BLaER1 treated with 17β-estradiol and CSF1 and Interleukin-3, amounts not matched to agents 10 nM and 100 nM (cell line): ENCODE results near the gene ITPR1.

Experiments used
- H3K27ac ChIP-seq, 11 experiments: shearing (Covaris generic); formaldehyde crosslinking; 2 replicates each; pipeline ENCODE4 v1.8.1; 2022
- H3K27me3 ChIP-seq, 11 experiments: shearing (Covaris generic); formaldehyde crosslinking; 2 replicates each; pipeline ENCODE4 v1.8.1; 2022
- H3K36me3 ChIP-seq, 11 experiments: shearing (Covaris generic); formaldehyde crosslinking; 2 replicates each; pipeline ENCODE4 v1.8.1; 2022
- H3K4me1 ChIP-seq, 10 experiments: shearing (Covaris generic); formaldehyde crosslinking; 2 replicates each; pipeline ENCODE4 v1.8.1; 2022
- H3K4me2 ChIP-seq, 11 experiments: shearing (Covaris generic); formaldehyde crosslinking; 2 replicates each; pipeline ENCODE4 v1.8.1; 2022
- H3K4me3 ChIP-seq, 10 experiments: shearing (Covaris generic); formaldehyde crosslinking; 2 replicates each; pipeline ENCODE4 v1.8.1; 2022
- H3K9ac ChIP-seq, 11 experiments: shearing (Covaris generic); formaldehyde crosslinking; 2 replicates each; pipeline ENCODE4 v1.8.1; 2022
- H3K9me3 ChIP-seq, 11 experiments: shearing (Covaris generic); formaldehyde crosslinking; replicated peaks in 1 of 11; 2 replicates each; pipeline ENCODE4 v1.8.1; 2022
- H4K20me1 ChIP-seq, 11 experiments: shearing (Covaris generic); formaldehyde crosslinking; 2 replicates each; pipeline ENCODE4 v1.8.1; 2022
- Cebpa-rat ChIP-seq, 11 experiments: shearing (Covaris generic); IDR thresholded peaks; 2 replicates each; pipeline ENCODE4 v1.8.1; 2022

The ITPR1 gene

DNA sequence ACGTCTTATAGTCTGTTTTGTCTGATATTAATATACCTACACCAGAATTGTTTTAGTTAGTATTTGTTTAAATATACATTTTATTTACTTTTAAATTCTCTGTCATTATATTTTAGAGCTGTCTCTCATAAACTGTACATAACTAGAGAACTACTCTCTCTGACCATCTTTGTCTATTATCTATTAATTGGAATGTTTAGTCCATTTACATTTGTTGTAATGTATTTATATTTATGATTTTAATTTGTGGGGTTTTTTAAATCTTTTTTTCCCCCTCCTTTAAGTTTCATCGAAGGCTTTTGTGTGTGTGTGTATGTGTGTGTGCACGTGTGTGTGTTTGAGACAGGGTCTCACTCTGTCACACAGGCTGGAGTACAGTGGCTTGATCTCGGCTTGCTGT is 47.1 kb downstream of the ITPR1 start:
- Histone ChIP-seq H3K27ac (no peak overlapping the region), H4K20me1 (peaks cover 0 to 39% (median 0%) of the 10 kb centered on the region in 11 experiments; a peak in 3 of 22 replicates), H3K4me3 (no peak overlapping the region), H3K9ac (no peak overlapping the region), H3K4me1 (no peaks in the 10 kb centered on the region), H3K4me2 (no peak overlapping the region), H3K27me3 (no peaks in the 10 kb centered on the region), H3K9me3 (peaks cover 22 to 40% (median 36%) of the 10 kb centered on the region in 11 experiments), H3K36me3 (peaks cover 0 to 24% (median 10%) of the 10 kb centered on the region in 11 experiments; a peak in 15 of 22 replicates)
- TF ChIP-seq Cebpa-rat (IDR thresholded peaks at IDR 0.05), result no peak

DNA sequence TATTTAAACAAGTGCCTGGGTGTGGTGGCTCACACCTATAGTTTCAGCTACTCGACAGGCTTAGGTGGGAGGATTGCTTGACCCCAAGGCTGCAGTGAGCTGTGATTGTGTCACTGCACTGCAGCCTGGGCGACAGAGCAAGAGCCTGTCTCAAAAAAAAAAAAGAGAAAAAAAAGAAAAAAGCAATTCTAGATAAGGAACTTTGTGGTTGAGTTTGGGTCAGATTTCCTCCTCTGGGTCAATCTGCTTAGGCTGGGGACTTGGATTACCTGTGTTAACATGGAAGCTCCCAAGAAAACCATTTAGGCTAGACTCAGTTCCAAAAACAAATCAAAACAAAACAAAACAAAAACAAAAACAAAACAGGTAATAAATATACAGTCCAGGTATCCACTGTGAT is 50.0 kb downstream of the ITPR1 start:
- Histone ChIP-seq H3K4me3 (no peak overlapping the region), H3K27ac (no peak overlapping the region), H3K27me3 (no peaks in the 10 kb centered on the region), H3K9me3 (peaks cover 21 to 34% (median 23%) of the 10 kb centered on the region in 11 experiments), H3K36me3 (peaks cover 0 to 18% (median 8%) of the 10 kb centered on the region in 11 experiments; a peak in 14 of 22 replicates), H3K4me2 (no peak overlapping the region), H3K4me1 (0 out of 20 replicates have a peak, but pooled peaks cover 0 to 5% (median 0%) of the 10 kb centered on the region in 10 experiments), H3K9ac (no peak overlapping the region), H4K20me1 (peaks cover 0 to 58% (median 0%) of the 10 kb centered on the region in 11 experiments; a peak in 4 of 22 replicates)
- no peak for TF ChIP-seq Cebpa-rat (IDR thresholded peaks at IDR 0.05)

DNA sequence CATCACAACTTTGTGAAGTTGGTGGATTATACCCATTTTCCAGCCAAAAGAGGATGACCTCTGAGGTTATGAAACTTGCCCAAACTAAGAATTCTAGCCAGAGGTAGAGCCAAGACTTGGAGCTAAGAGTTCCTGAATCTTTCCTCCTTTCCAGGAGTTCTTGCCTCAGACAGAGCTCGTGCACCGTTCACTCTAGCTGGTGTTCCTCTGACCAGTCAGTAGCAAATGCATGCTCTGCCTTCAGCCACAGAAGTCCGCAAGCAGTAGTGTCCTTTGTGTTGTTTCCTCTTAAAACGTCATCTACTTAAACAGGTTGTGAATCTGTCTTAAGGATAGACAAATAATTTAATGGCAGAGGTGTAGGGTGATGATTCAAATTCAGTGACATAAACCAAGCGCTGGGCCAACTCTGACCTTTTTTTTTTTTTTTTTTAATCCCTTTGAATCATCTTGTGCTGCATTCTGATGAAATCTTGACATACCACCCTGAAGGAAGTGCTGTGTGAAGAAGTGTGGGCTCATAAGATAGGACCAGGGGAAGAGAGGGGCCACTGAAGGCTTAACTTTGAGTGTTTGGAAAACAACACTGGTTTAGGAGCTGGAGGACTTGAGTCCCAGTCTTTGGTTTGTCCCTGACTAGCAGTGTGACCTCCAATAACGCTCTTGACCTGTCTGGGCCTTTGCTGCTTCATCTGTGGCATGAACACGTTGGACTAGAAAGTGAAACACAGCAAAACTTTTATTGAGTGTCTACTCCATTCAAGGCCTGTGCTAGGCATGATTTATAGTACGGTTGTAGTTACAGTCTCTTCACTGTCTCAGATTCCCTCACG is 53.4 kb downstream of the ITPR1 start:
- H3K9ac ChIP-seq, result no peak overlapping the region
- TF ChIP-seq Cebpa-rat (IDR thresholded peaks at IDR 0.05), result no peak
- 0 out of 22 replicates have a peak, but pooled peaks cover 0 to 10% (median 0%) of the 10 kb centered on the region in 11 experiments for H3K36me3 ChIP-seq
- peaks cover 0 to 79% (median 0%) of the 10 kb centered on the region in 11 experiments; a peak in 4 of 22 replicates for H4K20me1 ChIP-seq
- no peak overlapping the region for H3K4me2 ChIP-seq
- no peaks in the 10 kb centered on the region for H3K27me3 ChIP-seq
- H3K4me3 ChIP-seq, result no peak overlapping the region
- peaks cover 0 to 5% (median 0%) of the 10 kb centered on the region in 10 experiments; a peak in 1 of 20 replicates for H3K4me1 ChIP-seq
- H3K27ac ChIP-seq, result no peak overlapping the region
- H3K9me3 ChIP-seq, result peaks cover 0 to 6% (median 0%) of the 10 kb centered on the region in 11 experiments; a peak in 5 of 22 replicates

DNA sequence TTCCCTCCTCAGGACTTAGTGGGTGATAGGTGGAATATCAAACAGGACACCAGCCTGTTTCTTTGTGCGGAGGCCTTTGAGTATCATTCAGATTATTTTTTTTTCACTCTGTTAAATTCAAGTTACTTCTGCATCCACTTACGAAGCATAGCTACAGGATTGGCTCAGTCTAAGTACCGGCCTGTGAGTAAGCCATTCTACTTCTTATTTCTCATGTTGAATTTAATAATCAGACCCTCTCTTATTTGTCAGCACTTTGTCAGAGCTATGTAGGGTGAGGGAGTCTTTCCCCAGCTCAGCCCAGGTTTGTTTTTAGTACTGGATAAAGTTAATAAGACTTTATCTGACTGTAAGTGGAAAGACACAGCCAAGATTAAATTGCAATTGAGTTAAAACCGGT is 54.7 kb downstream of the ITPR1 start:
- Histone ChIP-seq H3K27me3 (no peaks in the 10 kb centered on the region), H3K9me3 (no peaks in the 10 kb centered on the region), H3K4me2 (no peak overlapping the region), H3K9ac (no peak overlapping the region), H3K27ac (no peak overlapping the region), H3K4me1 (peaks cover 0 to 5% (median 0%) of the 10 kb centered on the region in 10 experiments; a peak in 1 of 20 replicates), H3K4me3 (no peak overlapping the region), H4K20me1 (peaks cover 0 to 84% (median 0%) of the 10 kb centered on the region in 11 experiments; a peak in 4 of 22 replicates), H3K36me3 (peaks cover 0 to 18% (median 0%) of the 10 kb centered on the region in 11 experiments; a peak in 1 of 22 replicates)
- no peak for TF ChIP-seq Cebpa-rat (IDR thresholded peaks at IDR 0.05)

DNA sequence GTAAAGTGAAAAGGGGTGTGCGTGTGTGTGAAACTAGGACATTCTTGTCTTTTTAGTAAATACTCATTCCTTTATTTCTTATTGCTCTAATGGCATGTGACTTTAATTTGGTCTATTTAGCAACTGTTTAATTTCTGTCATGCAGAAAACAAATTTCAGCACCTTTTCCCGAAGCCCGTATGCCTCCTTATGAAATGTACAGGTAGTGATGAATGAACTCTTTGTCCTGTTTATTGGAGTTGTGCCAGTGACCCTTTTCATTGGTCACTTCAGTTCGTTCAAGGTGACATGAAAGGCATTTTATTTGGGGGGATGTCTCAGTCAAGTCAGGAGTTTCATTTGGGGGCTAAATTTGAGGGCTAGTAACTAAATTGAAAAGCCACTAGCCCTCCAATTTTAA is 55.2 kb downstream of the ITPR1 start:
- peaks cover 0 to 81% (median 0%) of the 10 kb centered on the region in 11 experiments; a peak in 4 of 22 replicates for H4K20me1 ChIP-seq
- no peaks in the 10 kb centered on the region for H3K27me3 ChIP-seq
- H3K36me3 ChIP-seq, result peaks cover 0 to 18% (median 0%) of the 10 kb centered on the region in 11 experiments; a peak in 1 of 22 replicates
- no peaks in the 10 kb centered on the region for H3K9me3 ChIP-seq
- peaks cover 0 to 5% (median 0%) of the 10 kb centered on the region in 10 experiments; a peak in 1 of 20 replicates for H3K4me1 ChIP-seq
- no peak overlapping the region for H3K4me3 ChIP-seq
- no peak overlapping the region for H3K27ac ChIP-seq
- TF ChIP-seq Cebpa-rat (IDR thresholded peaks at IDR 0.05), result no peak
- no peak overlapping the region for H3K4me2 ChIP-seq
- H3K9ac ChIP-seq, result no peak overlapping the region

DNA sequence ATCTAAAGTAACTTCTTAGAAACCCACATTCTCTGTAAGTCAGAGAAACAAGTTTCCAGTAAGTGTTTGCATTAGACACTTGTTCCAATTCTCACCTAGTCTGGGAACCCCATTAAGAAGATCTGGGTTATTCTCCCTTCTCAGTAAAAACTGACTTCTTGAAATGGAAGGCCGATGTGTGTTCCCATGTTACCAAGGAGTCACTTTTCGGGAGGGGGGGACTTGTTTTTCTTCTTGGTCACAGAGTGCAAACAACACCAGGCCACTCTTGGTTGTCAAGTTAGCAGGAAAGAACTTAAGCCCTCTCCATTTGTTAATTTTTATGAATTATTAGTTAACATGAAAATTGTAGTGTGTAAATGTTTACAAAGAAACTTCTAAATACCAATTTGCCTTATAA is 55.6 kb downstream of the ITPR1 start:
- Histone ChIP-seq H3K4me1 (peaks cover 0 to 5% (median 0%) of the 10 kb centered on the region in 10 experiments; a peak in 1 of 20 replicates), H3K36me3 (peaks cover 0 to 18% (median 0%) of the 10 kb centered on the region in 11 experiments; a peak in 1 of 22 replicates), H3K27ac (no peak overlapping the region), H3K27me3 (no peaks in the 10 kb centered on the region), H3K9ac (no peak overlapping the region), H4K20me1 (peaks cover 0 to 77% (median 0%) of the 10 kb centered on the region in 11 experiments; a peak in 4 of 22 replicates), H3K9me3 (no peaks in the 10 kb centered on the region), H3K4me2 (no peak overlapping the region), H3K4me3 (no peak overlapping the region)
- TF ChIP-seq Cebpa-rat (IDR thresholded peaks at IDR 0.05), result no peak

DNA sequence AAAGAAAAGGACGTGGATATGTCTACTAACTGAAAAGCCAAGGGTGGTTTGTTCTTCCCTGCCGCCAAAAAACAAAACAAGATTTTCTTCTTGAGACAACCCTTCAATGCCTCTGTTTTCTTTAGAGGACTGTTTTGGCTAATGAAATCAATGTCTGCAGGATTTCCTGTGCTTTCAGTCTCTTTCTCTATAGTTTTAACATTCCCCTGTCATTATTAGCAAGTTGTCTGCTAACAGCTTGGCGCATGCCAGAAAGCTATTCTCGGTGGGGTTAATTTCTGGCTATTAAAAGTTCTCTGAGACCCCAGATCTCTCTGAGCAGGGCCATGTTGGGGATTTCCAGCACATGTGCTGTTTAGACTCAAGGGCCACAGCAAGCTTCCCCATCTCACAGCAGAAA is 56.7 kb downstream of the ITPR1 start:
- H3K9me3 ChIP-seq, result 0 out of 22 replicates have a peak, but pooled peaks cover 0 to 6% (median 0%) of the 10 kb centered on the region in 11 experiments
- H3K9ac ChIP-seq, result no peak overlapping the region
- H3K4me2 ChIP-seq, result no peak overlapping the region
- H3K36me3 ChIP-seq, result peaks cover 0 to 18% (median 0%) of the 10 kb centered on the region in 11 experiments; a peak in 1 of 22 replicates
- peaks cover 0 to 70% (median 0%) of the 10 kb centered on the region in 11 experiments; a peak in 4 of 22 replicates for H4K20me1 ChIP-seq
- no peaks in the 10 kb centered on the region for H3K27me3 ChIP-seq
- no peak for TF ChIP-seq Cebpa-rat (IDR thresholded peaks at IDR 0.05)
- no peak overlapping the region for H3K27ac ChIP-seq
- no peak overlapping the region for H3K4me3 ChIP-seq
- peaks cover 0 to 5% (median 0%) of the 10 kb centered on the region in 10 experiments; a peak in 1 of 20 replicates for H3K4me1 ChIP-seq

DNA sequence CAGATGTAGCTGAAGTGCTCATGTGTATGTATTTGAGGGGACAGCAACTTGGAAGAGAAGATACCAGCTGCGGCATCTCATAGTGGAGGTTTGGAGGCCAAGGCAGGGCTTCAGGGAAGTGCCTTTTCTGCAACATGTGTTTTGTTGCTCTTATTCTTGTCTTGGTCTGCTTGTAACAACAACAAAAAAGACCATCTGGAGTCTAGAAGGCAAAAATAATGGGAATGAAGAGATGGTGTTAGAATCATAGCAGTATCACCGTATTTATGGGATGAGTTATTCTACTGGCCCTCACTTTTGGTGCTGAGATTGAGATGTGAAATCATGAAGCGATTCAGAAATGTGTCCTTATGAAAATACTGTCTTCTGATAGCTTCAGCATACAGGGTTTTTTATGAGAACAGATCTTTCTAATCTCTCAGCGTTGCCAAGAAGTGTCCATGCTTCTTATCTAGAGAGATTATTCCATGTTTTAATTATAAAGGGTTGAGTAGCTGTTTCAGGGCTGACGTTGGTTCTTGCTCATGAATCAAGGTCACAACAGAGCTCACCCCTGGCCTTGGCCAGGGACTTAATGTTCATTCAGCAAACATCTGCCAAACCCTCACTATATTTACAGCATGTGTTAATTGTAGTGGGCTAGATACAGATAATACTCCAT is 58.0 kb downstream of the ITPR1 start:
- H3K9ac ChIP-seq, result no peak overlapping the region
- H3K4me1 ChIP-seq, result peaks cover 0 to 5% (median 0%) of the 10 kb centered on the region in 10 experiments; a peak in 1 of 20 replicates
- H3K4me2 ChIP-seq, result no peak overlapping the region
- no peaks in the 10 kb centered on the region for H3K27me3 ChIP-seq
- no peak for TF ChIP-seq Cebpa-rat (IDR thresholded peaks at IDR 0.05)
- peaks cover 0 to 58% (median 0%) of the 10 kb centered on the region in 11 experiments; a peak in 3 of 22 replicates for H4K20me1 ChIP-seq
- no peak overlapping the region for H3K4me3 ChIP-seq
- H3K36me3 ChIP-seq, result peaks cover 0 to 22% (median 0%) of the 10 kb centered on the region in 11 experiments; a peak in 3 of 22 replicates
- peaks cover 0 to 14% (median 7%) of the 10 kb centered on the region in 11 experiments; a peak in 12 of 22 replicates for H3K9me3 ChIP-seq
- no peak overlapping the region for H3K27ac ChIP-seq
